ENCODE data around the gene NELFCD. TPM values are rescaled to one million over a fixed set of nuclear protein-coding genes. Genes with fewer than 3 reads are reported as not detected.

NELFCD gene
- total and polyA plus RNA-seq, 9 of the 15 experiments (the other 6 are each of a cell fraction or from before 2014, with no cell fraction given), result 11.7 to 163 (median 96.5) TPM

GRCh38 chr20:59032023-59032712, 51.1 kb downstream of the NELFCD start, which contains the start of gene ATP5F1E (continued):
- TF ChIP-seq CHD7 (IDR thresholded peaks at IDR 0.05; ENCODE audit: low read depth, low read length) (no peak), TRIM28 (IDR thresholded peaks at IDR 0.05) (no peak), CHCHD3 (CRISPR knock-in tag; IDR thresholded peaks at IDR 0.05) (no peak), CC2D1A (IDR thresholded peaks at IDR 0.05) (no peak), TAF9B (IDR thresholded peaks at IDR 0.05; ENCODE audit: partially characterized antibody) (peak; percentile 50), DPF2 (IDR thresholded peaks at IDR 0.05) (no peak), MCM3 (IDR thresholded peaks at IDR 0.05) (no peak), ZNF124 (CRISPR knock-in tag; IDR thresholded peaks at IDR 0.05) (no peak), CEBPZ (IDR thresholded peaks at IDR 0.05; ENCODE audit: borderline replicate concordance, low read depth, low read length) (no peak), SP1 (CRISPR knock-in tag; IDR thresholded peaks at IDR 0.05) (peak; percentile 69; the same call in 1 of the 2 replicates), U2AF1 (optimal IDR thresholded peaks at IDR 0.05; ENCODE audit: low read depth, low read length) (peak; percentile 89), SMAD2 (IDR thresholded peaks at IDR 0.05; ENCODE audit: low read depth, low read length) (no peak), RNF2 (IDR thresholded peaks at IDR 0.05) (0 out of 2 replicates have a peak, but pooled peaks have one; percentile 54), PHTF2 (CRISPR knock-in tag; IDR thresholded peaks at IDR 0.05) (peak; percentile 77; the same call in 1 of the 2 replicates), CREB1 (IDR thresholded peaks at IDR 0.05) (no peak; the same call in 1 of the 2 replicates), CREB1 (CRISPR knock-in tag; IDR thresholded peaks at IDR 0.05) (no peak)
